ENCODE data around the gene GALT.

The GALT gene

GRCh38 chr9:34687276-34688030 lies 41.0 kb downstream of the GALT start:
- ATAC-seq (replicated peaks), result no peak
- Mint-ChIP-seq H3K4me1 (ENCODE audit: low read depth in 2 of 2) (peaks cover 0 to 3% of the 10 kb centered on the region in 2 donors), H3K27ac (no peak overlapping the region), H3K4me3 (no peak overlapping the region), H3K9me3 (no peaks in the 10 kb centered on the region), H3K27me3 (peaks cover 19 to 41% of the 10 kb centered on the region in 2 donors), H3K36me3 (ENCODE audit: insufficient read depth) (no peaks in the 10 kb centered on the region)
- DNase-seq, result no peak

DNA sequence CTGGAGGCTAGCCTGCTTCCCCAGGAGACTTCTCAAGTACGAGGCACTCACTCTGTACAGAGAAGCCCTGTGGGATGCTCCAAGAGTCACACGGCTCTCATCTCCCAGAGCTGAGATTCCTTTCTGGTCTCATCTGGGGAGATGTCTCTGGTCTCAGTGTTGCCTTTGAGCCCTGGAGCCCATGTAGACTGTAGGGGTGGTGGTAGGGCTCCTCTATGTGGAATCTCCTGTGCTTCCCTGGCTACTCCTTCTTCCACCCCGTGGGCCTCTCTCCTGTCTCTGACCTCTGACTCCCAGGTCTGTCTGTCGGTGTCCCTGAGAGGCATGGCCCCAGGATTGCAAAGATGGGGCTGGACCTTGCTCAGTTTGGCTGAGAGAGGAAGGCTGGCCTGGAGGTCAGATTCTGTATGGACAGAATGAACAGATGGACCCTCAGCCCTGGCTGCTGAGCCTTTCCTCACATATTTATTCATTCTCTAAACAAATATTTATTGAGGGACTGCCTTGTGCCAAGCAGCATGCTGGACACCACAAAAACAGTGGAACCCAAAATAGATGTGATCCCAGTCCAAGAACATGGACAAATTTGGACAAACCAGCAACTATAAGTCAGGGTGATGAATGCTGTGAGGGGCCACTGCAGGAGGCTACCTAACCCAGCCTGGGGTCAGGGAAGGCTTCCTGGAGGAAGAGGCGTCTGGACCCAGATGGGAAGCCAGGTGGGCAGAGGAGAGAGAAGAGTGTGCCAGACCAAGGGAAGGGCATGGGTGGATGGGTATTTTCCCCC lies 42.0 kb downstream of the GALT start:
- H3K4me1 Mint-ChIP-seq (ENCODE audit: low read depth in 2 of 2), result peaks cover 0 to 3% of the 10 kb centered on the region in 2 donors
- no peak overlapping the region for H3K4me3 Mint-ChIP-seq
- no peak for DNase-seq
- peaks cover 19 to 41% of the 10 kb centered on the region in 2 donors for H3K27me3 Mint-ChIP-seq
- peak overlapping the region in 1 of 2 donors; percentile 38 for H3K27ac Mint-ChIP-seq
- H3K9me3 Mint-ChIP-seq, result no peaks in the 10 kb centered on the region
- no peak for ATAC-seq (replicated peaks)
- no peaks in the 10 kb centered on the region for H3K36me3 Mint-ChIP-seq (ENCODE audit: insufficient read depth)

- H3K4me1 Mint-ChIP-seq (ENCODE audit: low read depth in 2 of 2), result peaks cover 0 to 3% of the 10 kb centered on the region in 2 donors
- no peak overlapping the region for H3K4me3 Mint-ChIP-seq
- H3K9me3 Mint-ChIP-seq, result no peaks in the 10 kb centered on the region
- H3K27me3 Mint-ChIP-seq, result peaks cover 19 to 40% of the 10 kb centered on the region in 2 donors
- no peak for ATAC-seq (replicated peaks)
- DNase-seq, result no peak
- H3K27ac Mint-ChIP-seq, result no peak overlapping the region
- no peaks in the 10 kb centered on the region for H3K36me3 Mint-ChIP-seq (ENCODE audit: insufficient read depth)
Observed at GRCh38 chr9:34689116-34689470, 42.6 kb downstream of the GALT start.

- no peaks in the 10 kb centered on the region for H3K36me3 Mint-ChIP-seq (ENCODE audit: insufficient read depth)
Observed at GRCh38 chr9:34689512-34689911, 43.0 kb downstream of the GALT start.

GRCh38 chr9:34690983-34691935 lies 44.8 kb downstream of the GALT start, which contains the start of gene CCL19:
CCL19 (minus strand) TSS chr9:34691276; CDS start chr9:34691139, 137 bp downstream.
- peaks cover 0 to 1% of the 10 kb centered on the region in 2 donors for H3K4me1 Mint-ChIP-seq (ENCODE audit: low read depth in 2 of 2)
- no peaks in the 10 kb centered on the region for H3K36me3 Mint-ChIP-seq (ENCODE audit: insufficient read depth)
- no peaks in the 10 kb centered on the region for H3K9me3 Mint-ChIP-seq
- H3K27me3 Mint-ChIP-seq, result peaks cover 27 to 40% of the 10 kb centered on the region in 2 donors
- no peak for DNase-seq
- ATAC-seq (replicated peaks), result no peak
- H3K27ac Mint-ChIP-seq, result no peak within 1 kb of the TSS
- H3K4me3 Mint-ChIP-seq, result no peak within 1 kb of the TSS

More at GRCh38 chr9:34689512-34689911, 43.0 kb downstream of the GALT start:
- ATAC-seq (replicated peaks) (no peak), DNase-seq (no peak)
- Mint-ChIP-seq H3K4me3 (no peak overlapping the region), H3K4me1 (ENCODE audit: low read depth in 2 of 2) (peaks cover 0 to 3% of the 10 kb centered on the region in 2 donors), H3K9me3 (no peaks in the 10 kb centered on the region), H3K27me3 (peaks cover 19 to 36% of the 10 kb centered on the region in 2 donors), H3K27ac (no peak overlapping the region)

- Mint-ChIP-seq H3K9me3 (no peaks in the 10 kb centered on the region), H3K4me3 (no peak overlapping the region), H3K4me1 (ENCODE audit: low read depth in 2 of 2) (peaks cover 0 to 1% of the 10 kb centered on the region in 2 donors), H3K36me3 (ENCODE audit: insufficient read depth) (no peaks in the 10 kb centered on the region), H3K27ac (no peak overlapping the region), H3K27me3 (peaks cover 27 to 34% of the 10 kb centered on the region in 2 donors)
- no peak for ATAC-seq (replicated peaks)
- DNase-seq, result no peak
Observed at GRCh38 chr9:34691936-34692315, 45.5 kb downstream of the GALT start.

DNA sequence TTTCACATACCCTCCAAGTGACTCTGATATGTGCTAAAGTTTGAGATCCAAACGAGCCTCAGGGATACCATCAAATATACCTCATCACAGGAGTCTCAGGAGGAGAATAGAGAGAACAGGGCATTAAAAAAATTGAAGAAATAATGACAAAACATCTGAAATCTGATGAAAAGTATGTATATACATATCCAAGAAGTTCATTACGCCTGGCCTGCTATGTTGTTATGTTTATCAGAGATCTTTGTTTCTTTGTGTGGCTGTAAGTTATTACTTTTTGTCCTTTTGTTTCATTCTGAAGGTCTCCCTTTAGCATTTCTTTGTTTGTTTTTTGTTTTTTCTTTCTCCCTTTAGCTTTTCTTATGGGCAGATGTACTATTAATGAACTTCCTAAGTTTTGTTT lies 47.1 kb downstream of the GALT start:
- ATAC-seq (replicated peaks) (no peak), DNase-seq (no peak)
- no peak overlapping the region for H3K27ac Mint-ChIP-seq
- H3K4me1 Mint-ChIP-seq (ENCODE audit: low read depth in 2 of 2), result peaks cover 0 to 1% of the 10 kb centered on the region in 2 donors
- no peaks in the 10 kb centered on the region for H3K36me3 Mint-ChIP-seq (ENCODE audit: insufficient read depth)
- H3K4me3 Mint-ChIP-seq, result no peak overlapping the region
- peaks cover 21 to 26% of the 10 kb centered on the region in 2 donors for H3K27me3 Mint-ChIP-seq
- no peaks in the 10 kb centered on the region for H3K9me3 Mint-ChIP-seq

- no peaks in the 10 kb centered on the region for H3K9me3 Mint-ChIP-seq
- H3K4me1 Mint-ChIP-seq (ENCODE audit: low read depth in 2 of 2), result no peaks in the 10 kb centered on the region
- no peak overlapping the region for H3K4me3 Mint-ChIP-seq
- ATAC-seq (replicated peaks) (no peak), DNase-seq (no peak)
- H3K36me3 Mint-ChIP-seq (ENCODE audit: insufficient read depth), result no peaks in the 10 kb centered on the region
- H3K27ac Mint-ChIP-seq, result no peak overlapping the region
- peaks cover 12 to 18% of the 10 kb centered on the region in 2 donors for H3K27me3 Mint-ChIP-seq
Observed at GRCh38 chr9:34694811-34695210, 48.3 kb downstream of the GALT start.

Measured in effector memory CD8-positive, alpha-beta T cell (primary cell).